HUES64 (cell line): Measurements from ENCODE around the gene FAM83D.

Source experiments
- H3K27ac ChIP-seq: 2 replicates; pipeline ENCODE4 v1.7.0; 2013; ENCODE audit warnings: low read depth, low read length, inconsistent platforms
- H3K27me3 ChIP-seq: 2 replicates; pipeline ENCODE4 v1.6.1; 2013; ENCODE audit warnings: mild to moderate bottlenecking, low read length; ENCODE audit not compliant: insufficient read depth
- H3K36me3 ChIP-seq: 2 replicates; pipeline ENCODE4 v1.6.1; 2013; ENCODE audit warnings: mild to moderate bottlenecking, low read length; ENCODE audit not compliant: insufficient read depth
- H3K4me1 ChIP-seq: 2 replicates; pipeline ENCODE4 v1.6.1; 2013; ENCODE audit warnings: mild to moderate bottlenecking, low read length, moderate library complexity; ENCODE audit not compliant: insufficient read depth
- H3K4me3 ChIP-seq: 2 replicates; pipeline ENCODE4 v1.5.1; 2013; ENCODE audit warnings: mild to moderate bottlenecking, low read length, moderate library complexity
- H3K9ac ChIP-seq: 2 replicates; pipeline ENCODE4 v1.6.1; 2013; ENCODE audit warnings: mild to moderate bottlenecking, low read depth, low read length
- H3K9me3 ChIP-seq: 2 replicates; pipeline ENCODE4 v1.6.1; 2013; ENCODE audit warnings: low read depth, low read length; ENCODE audit not compliant: insufficient read depth
- WGBS: fragments of 150-250, 120-280 bp; methylation state at CpG from one replicate; pipeline ENCODE4 v1.1.7; 2013; ENCODE audit warnings: missing lambda C conversion rate; 5-methylcytosine and 5-hydroxymethylcytosine counted together

Gene FAM83D

GRCh38 chr20:38888059-38888831 lies 38.0 kb upstream of the FAM83D start:
- no peak overlapping the region for H3K9ac ChIP-seq
- no peaks in the 10 kb centered on the region for H3K36me3 ChIP-seq
- no peaks in the 10 kb centered on the region for H3K4me1 ChIP-seq
- no peak overlapping the region for H3K4me3 ChIP-seq
- H3K27ac ChIP-seq, result no peak overlapping the region
- WGBS, result 89% methylated on average over 12 of the region's 13 CpGs
- no peaks in the 10 kb centered on the region for H3K27me3 ChIP-seq
- H3K9me3 ChIP-seq, result no peaks in the 10 kb centered on the region

- Histone ChIP-seq H3K27me3 (no peaks in the 10 kb centered on the region), H3K4me1 (no peaks in the 10 kb centered on the region), H3K27ac (no peak overlapping the region), H3K9ac (no peak overlapping the region), H3K36me3 (no peaks in the 10 kb centered on the region), H3K4me3 (no peak overlapping the region), H3K9me3 (no peaks in the 10 kb centered on the region)
- WGBS, result 96% methylated on average over 2 of the region's 2 CpGs
Observed at GRCh38 chr20:38889050-38889449, 37.2 kb upstream of the FAM83D start.

- 93% methylated on average over 13 of the region's 13 CpGs for WGBS
- no peaks in the 10 kb centered on the region for H3K9me3 ChIP-seq
Observed at GRCh38 chr20:38889792-38890496, 36.3 kb upstream of the FAM83D start.

GRCh38 chr20:38890497-38890818 lies 35.8 kb upstream of the FAM83D start:
- H3K27ac ChIP-seq, result no peak overlapping the region
- H3K9ac ChIP-seq, result no peak overlapping the region
- no peaks in the 10 kb centered on the region for H3K4me1 ChIP-seq
- no peaks in the 10 kb centered on the region; the same call in 1 of the 2 replicates for H3K27me3 ChIP-seq
- H3K9me3 ChIP-seq, result no peaks in the 10 kb centered on the region
- no peak overlapping the region for H3K4me3 ChIP-seq
- H3K36me3 ChIP-seq, result no peaks in the 10 kb centered on the region
- 90% methylated on average over 3 of the region's 3 CpGs for WGBS

More at GRCh38 chr20:38889792-38890496, 36.3 kb upstream of the FAM83D start:
- H3K36me3 ChIP-seq, result no peaks in the 10 kb centered on the region
- no peak overlapping the region for H3K27ac ChIP-seq
- H3K4me1 ChIP-seq, result no peaks in the 10 kb centered on the region
- H3K4me3 ChIP-seq, result no peak overlapping the region
- no peaks in the 10 kb centered on the region for H3K27me3 ChIP-seq
- no peak overlapping the region for H3K9ac ChIP-seq

GRCh38 chr20:38892091-38892981 lies 33.9 kb upstream of the FAM83D start:
- H3K27me3 ChIP-seq, result no peaks in the 10 kb centered on the region; the same call in 1 of the 2 replicates
- no peak overlapping the region for H3K4me3 ChIP-seq
- no peaks in the 10 kb centered on the region for H3K4me1 ChIP-seq
- H3K27ac ChIP-seq, result no peak overlapping the region
- H3K36me3 ChIP-seq, result no peaks in the 10 kb centered on the region
- H3K9ac ChIP-seq, result no peak overlapping the region
- no peaks in the 10 kb centered on the region for H3K9me3 ChIP-seq
- WGBS, result 86% methylated on average over 11 of the region's 11 CpGs

- H3K9me3 ChIP-seq, result no peaks in the 10 kb centered on the region
- H3K4me3 ChIP-seq, result no peak overlapping the region
- H3K27ac ChIP-seq, result no peak overlapping the region
- no peak overlapping the region for H3K9ac ChIP-seq
- H3K36me3 ChIP-seq, result no peaks in the 10 kb centered on the region
- 60% methylated on average over 6 of the region's 6 CpGs for WGBS
- H3K27me3 ChIP-seq, result no peaks in the 10 kb centered on the region; the same call in 1 of the 2 replicates
- no peaks in the 10 kb centered on the region for H3K4me1 ChIP-seq
Observed at GRCh38 chr20:38893056-38893564, 33.1 kb upstream of the FAM83D start.

GRCh38 chr20:38893565-38894090 lies 32.6 kb upstream of the FAM83D start:
- Histone ChIP-seq H3K27me3 (no peaks in the 10 kb centered on the region; the same call in 1 of the 2 replicates), H3K9ac (no peak overlapping the region), H3K4me3 (peak overlapping the region; percentile 33; the same call in 1 of the 2 replicates), H3K9me3 (no peaks in the 10 kb centered on the region), H3K36me3 (no peaks in the 10 kb centered on the region), H3K27ac (no peak overlapping the region), H3K4me1 (no peaks in the 10 kb centered on the region)
- 19% methylated on average over 24 of the region's 25 CpGs for WGBS

- Histone ChIP-seq H3K9me3 (no peaks in the 10 kb centered on the region), H3K9ac (no peak overlapping the region), H3K27ac (no peak overlapping the region), H3K36me3 (no peaks in the 10 kb centered on the region), H3K4me1 (no peaks in the 10 kb centered on the region), H3K27me3 (no peaks in the 10 kb centered on the region; the same call in 1 of the 2 replicates), H3K4me3 (no peak overlapping the region)
- 53% methylated on average over 23 of the region's 30 CpGs for WGBS
Observed at GRCh38 chr20:38894091-38894847, 31.9 kb upstream of the FAM83D start.

- Histone ChIP-seq H3K36me3 (no peaks in the 10 kb centered on the region), H3K4me1 (no peaks in the 10 kb centered on the region), H3K9me3 (no peaks in the 10 kb centered on the region), H3K4me3 (no peak overlapping the region), H3K27ac (no peak overlapping the region), H3K9ac (no peak overlapping the region), H3K27me3 (no peaks in the 10 kb centered on the region; the same call in 1 of the 2 replicates)
- WGBS, result 92% methylated on average over 9 of the region's 9 CpGs
Observed at GRCh38 chr20:38895098-38895949, 30.9 kb upstream of the FAM83D start.
